ENCODE results near the gene ZNF407.

ZNF407 gene

DNA sequence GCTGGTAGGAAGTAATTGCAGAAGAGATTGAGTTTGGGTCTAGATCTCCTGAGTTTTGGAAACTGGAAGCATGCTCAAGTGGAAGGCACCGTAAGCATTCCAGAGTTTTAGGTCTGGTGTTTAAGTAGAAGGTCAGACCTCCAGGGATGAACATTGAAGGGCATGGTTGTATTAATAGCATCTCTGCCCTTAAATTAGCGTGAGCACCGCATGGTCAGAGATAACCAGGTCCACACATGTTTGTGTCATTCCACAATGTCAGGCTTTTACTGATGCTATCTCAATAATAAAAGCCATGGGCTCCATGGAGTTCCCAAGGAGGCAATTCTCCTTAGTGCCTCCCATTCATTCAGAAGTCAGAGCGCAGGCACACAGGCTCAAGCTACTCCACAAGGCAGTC is 28.3 kb upstream of the ZNF407 start:
- no peak for TF ChIP-seq EZH2 (IDR thresholded peaks at IDR 0.05; ENCODE audit: borderline replicate concordance, low read depth, low read length, severe bottlenecking)
- TF ChIP-seq, protein P1, sequence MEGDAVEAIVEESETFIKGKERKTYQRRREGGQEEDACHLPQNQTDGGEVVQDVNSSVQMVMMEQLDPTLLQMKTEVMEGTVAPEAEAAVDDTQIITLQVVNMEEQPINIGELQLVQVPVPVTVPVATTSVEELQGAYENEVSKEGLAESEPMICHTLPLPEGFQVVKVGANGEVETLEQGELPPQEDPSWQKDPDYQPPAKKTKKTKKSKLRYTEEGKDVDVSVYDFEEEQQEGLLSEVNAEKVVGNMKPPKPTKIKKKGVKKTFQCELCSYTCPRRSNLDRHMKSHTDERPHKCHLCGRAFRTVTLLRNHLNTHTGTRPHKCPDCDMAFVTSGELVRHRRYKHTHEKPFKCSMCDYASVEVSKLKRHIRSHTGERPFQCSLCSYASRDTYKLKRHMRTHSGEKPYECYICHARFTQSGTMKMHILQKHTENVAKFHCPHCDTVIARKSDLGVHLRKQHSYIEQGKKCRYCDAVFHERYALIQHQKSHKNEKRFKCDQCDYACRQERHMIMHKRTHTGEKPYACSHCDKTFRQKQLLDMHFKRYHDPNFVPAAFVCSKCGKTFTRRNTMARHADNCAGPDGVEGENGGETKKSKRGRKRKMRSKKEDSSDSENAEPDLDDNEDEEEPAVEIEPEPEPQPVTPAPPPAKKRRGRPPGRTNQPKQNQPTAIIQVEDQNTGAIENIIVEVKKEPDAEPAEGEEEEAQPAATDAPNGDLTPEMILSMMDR (IDR thresholded peaks at IDR 0.05; ENCODE audit: borderline replicate concordance, extremely low read depth, low read length, poor library complexity, severe bottlenecking): no peak
- H3K4me2 ChIP-seq (ENCODE audit: insufficient read depth, low read length): no peak overlapping the region
- no peaks in the 10 kb centered on the region for H3K36me3 ChIP-seq (ENCODE audit: insufficient read depth, low read length)
- no peak overlapping the region for H3K9ac ChIP-seq (ENCODE audit: low read depth, low read length)
- H3K79me2 ChIP-seq (ENCODE audit: insufficient read depth, low read length): no peaks in the 10 kb centered on the region
- H3K27me3 ChIP-seq (ENCODE audit: insufficient read depth, low read length, poor library complexity): no peaks in the 10 kb centered on the region
- ATAC-seq (ENCODE audit: insufficient read depth, low read depth) (no peak), DNase-seq (no peak)
- H4K20me1 ChIP-seq (ENCODE audit: insufficient read depth, low read length): no peaks in the 10 kb centered on the region
- H2AFZ ChIP-seq (ENCODE audit: low read depth, low read length): no peak overlapping the region
- H3K27ac ChIP-seq (ENCODE audit: low read length): no peak overlapping the region
- H3K4me3 ChIP-seq (ENCODE audit: low read depth in 1 of 2, low read length in 2 of 2): no peak overlapping the region
- H3K4me1 ChIP-seq (ENCODE audit: insufficient read depth, low read length): peaks cover 3% of the 10 kb centered on the region; the same call in 1 of the 2 replicates
- H3K9me3 ChIP-seq (ENCODE audit: insufficient read depth, low read length, severe bottlenecking): no peaks in the 10 kb centered on the region

DNA sequence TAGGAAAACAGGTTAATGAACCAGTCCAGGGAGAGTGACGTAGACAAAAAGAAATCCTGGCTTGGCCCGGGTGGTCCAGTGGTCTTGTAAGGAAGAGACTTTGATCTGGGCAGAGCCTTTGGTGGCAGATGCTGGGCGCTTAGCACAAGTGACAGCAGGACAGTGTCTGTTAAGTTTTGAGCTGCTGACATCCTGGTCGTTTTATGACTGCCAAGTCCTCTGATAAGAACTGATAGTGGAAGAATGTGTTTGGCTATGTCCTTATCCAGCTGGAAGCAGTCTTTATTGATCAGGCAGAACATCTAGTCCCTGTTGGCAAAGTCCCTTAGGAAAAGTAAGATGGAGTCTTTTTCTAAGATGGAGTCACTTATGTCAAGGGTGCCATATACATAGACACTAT is 27.4 kb upstream of the ZNF407 start:
- no peak for ATAC-seq (ENCODE audit: insufficient read depth, low read depth)

DNA sequence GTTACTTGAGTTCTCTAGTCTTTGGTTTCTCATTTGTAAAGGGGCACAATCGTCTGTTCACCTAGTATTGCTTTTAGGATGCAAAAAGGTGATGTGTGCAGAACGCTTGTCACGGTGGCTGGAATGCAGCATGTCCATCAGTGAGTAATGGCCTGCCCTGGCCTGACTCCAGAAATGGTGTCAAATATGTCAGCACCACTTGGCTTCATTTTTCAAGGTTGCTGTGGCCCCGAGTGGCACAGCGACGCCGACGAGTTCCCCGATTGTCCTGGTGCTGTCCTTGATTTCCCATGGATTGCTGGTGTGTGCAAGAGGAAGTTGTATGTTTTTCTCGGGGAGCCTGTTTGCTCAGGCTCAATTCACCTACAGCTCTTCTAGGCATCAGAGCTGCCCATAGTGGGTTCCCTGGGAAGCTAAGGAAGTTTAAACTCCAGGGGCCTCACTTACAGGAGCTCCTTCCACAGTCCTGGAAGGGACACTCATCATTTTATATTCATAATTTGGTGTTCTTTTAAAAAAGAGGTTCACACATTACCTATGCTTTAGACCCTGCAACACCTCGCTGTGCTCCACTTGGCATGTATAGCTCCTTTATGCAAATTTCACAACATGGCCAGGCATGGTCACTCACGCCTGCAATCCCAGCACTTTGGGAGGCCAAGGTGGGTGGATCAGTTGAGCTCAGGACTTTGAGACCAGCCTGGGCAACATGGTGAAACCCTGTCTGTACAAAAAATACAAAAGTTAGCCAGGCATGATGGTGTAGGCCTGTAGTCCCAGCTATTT is 25.6 kb upstream of the ZNF407 start:
- no peaks in the 10 kb centered on the region for H3K9me3 ChIP-seq (ENCODE audit: insufficient read depth, low read length, severe bottlenecking)
- no peaks in the 10 kb centered on the region for H3K27me3 ChIP-seq (ENCODE audit: insufficient read depth, low read length, poor library complexity)
- no peak for ATAC-seq (ENCODE audit: insufficient read depth, low read depth)
- H3K4me2 ChIP-seq (ENCODE audit: insufficient read depth, low read length): no peak overlapping the region
- no peak overlapping the region for H2AFZ ChIP-seq (ENCODE audit: low read depth, low read length)
- no peak for DNase-seq
- no peak overlapping the region for H3K27ac ChIP-seq (ENCODE audit: low read length)
- H3K4me3 ChIP-seq (ENCODE audit: low read depth in 1 of 2, low read length in 2 of 2): no peak overlapping the region
- no peak for TF ChIP-seq EZH2 (IDR thresholded peaks at IDR 0.05; ENCODE audit: borderline replicate concordance, low read depth, low read length, severe bottlenecking)
- TF ChIP-seq, protein P1 (IDR thresholded peaks at IDR 0.05; ENCODE audit: borderline replicate concordance, extremely low read depth, low read length, poor library complexity, severe bottlenecking): no peak
- peaks cover 3% of the 10 kb centered on the region; the same call in 1 of the 2 replicates for H3K4me1 ChIP-seq (ENCODE audit: insufficient read depth, low read length)
- no peak overlapping the region for H3K9ac ChIP-seq (ENCODE audit: low read depth, low read length)
- no peaks in the 10 kb centered on the region for H3K79me2 ChIP-seq (ENCODE audit: insufficient read depth, low read length)
- no peaks in the 10 kb centered on the region for H4K20me1 ChIP-seq (ENCODE audit: insufficient read depth, low read length)
- H3K36me3 ChIP-seq (ENCODE audit: insufficient read depth, low read length): no peaks in the 10 kb centered on the region

More for the DNA sequence above, 27.4 kb upstream of the ZNF407 start:
- H3K27me3 ChIP-seq (ENCODE audit: insufficient read depth, low read length, poor library complexity): no peaks in the 10 kb centered on the region
- H3K36me3 ChIP-seq (ENCODE audit: insufficient read depth, low read length): no peaks in the 10 kb centered on the region
- H3K4me1 ChIP-seq (ENCODE audit: insufficient read depth, low read length): peaks cover 3% of the 10 kb centered on the region; the same call in 1 of the 2 replicates
- no peak for DNase-seq
- no peaks in the 10 kb centered on the region for H4K20me1 ChIP-seq (ENCODE audit: insufficient read depth, low read length)
- H3K79me2 ChIP-seq (ENCODE audit: insufficient read depth, low read length): no peaks in the 10 kb centered on the region
- no peak overlapping the region for H2AFZ ChIP-seq (ENCODE audit: low read depth, low read length)
- H3K4me3 ChIP-seq (ENCODE audit: low read depth in 1 of 2, low read length in 2 of 2): no peak overlapping the region
- TF ChIP-seq, protein P1 (IDR thresholded peaks at IDR 0.05; ENCODE audit: borderline replicate concordance, extremely low read depth, low read length, poor library complexity, severe bottlenecking): no peak
- TF ChIP-seq EZH2 (IDR thresholded peaks at IDR 0.05; ENCODE audit: borderline replicate concordance, low read depth, low read length, severe bottlenecking): no peak
- H3K4me2 ChIP-seq (ENCODE audit: insufficient read depth, low read length): no peak overlapping the region
- no peaks in the 10 kb centered on the region for H3K9me3 ChIP-seq (ENCODE audit: insufficient read depth, low read length, severe bottlenecking)
- no peak overlapping the region for H3K9ac ChIP-seq (ENCODE audit: low read depth, low read length)
- no peak overlapping the region for H3K27ac ChIP-seq (ENCODE audit: low read length)

Measured in DND-41 (cell line).